B cell (primary cell): ENCODE measurements around the gene PANK3. TPM values are rescaled to one million over a fixed set of nuclear protein-coding genes. Genes with fewer than 3 reads are reported as not detected.

Source experiments
- ATAC-seq: fragments of 200-7000 bp; cut with Tn5 transposase; one replicate; pipeline ENCODE4 v1.10.0; 2021; ENCODE audit warnings: low read depth, mild to moderate bottlenecking, moderate number of reproducible peaks, moderate library complexity
- CTCF ChIA-PET: fragments of 350-600 bp; sonication (Branson Sonifier 250); formaldehyde crosslinking; loops from one replicate; lab custom pipeline; 2021; ENCODE audit warnings: antibody characterized with exemption, inconsistent platforms; lab: Charles Lee
- POLR2A ChIA-PET: fragments of 350-600 bp; sonication (Branson Sonifier 250); formaldehyde crosslinking; loops from one replicate; lab custom pipeline; 2021; ENCODE audit warnings: antibody characterized with exemption; lab: Charles Lee
- DNase-seq: peaks from one replicate; pipeline ENCODE4 v3.0.0; 2013
- H2AFZ ChIP-seq: 2 replicates; pipeline ENCODE4 v1.6.1; 2012; ENCODE audit warnings: mild to moderate bottlenecking, low read depth, low read length; ENCODE audit not compliant: insufficient read depth, poor library complexity, severe bottlenecking
- H3K27ac ChIP-seq, 2 donors: 1 replicate in 1 of 2; 2 replicates in 1 of 2; pipeline ENCODE4 v1.5.1; 2012 to 2013; ENCODE audit warnings: low read length in 2 of 2, mild to moderate bottlenecking in 2 of 2, moderate library complexity in 1 of 2
- H3K27me3 ChIP-seq, 4 experiments: fragments of 200-600 bp in 1 of 4; sonication (generic) in 1 of 4; replicated peaks in 1 of 4; 1 replicate in 2 of 4; 2 replicates in 2 of 4; pipeline versions ENCODE4 v1.6.1 to v1.7.0; 2013 to 2016; ENCODE audit warnings: low read length in 3 of 4, mild to moderate bottlenecking in 2 of 4, mixed read lengths in 1 of 4, moderate library complexity in 1 of 4; ENCODE audit not compliant: insufficient read depth in 4 of 4, control insufficient read depth in 3 of 4; ENCODE audit errors: control extremely low read depth in 1 of 4
- H3K36me3 ChIP-seq, 2 experiments: replicated peaks in 1 of 2; 1 replicate in 1 of 2; 2 replicates in 1 of 2; pipeline versions ENCODE4 v1.6.1 to v1.7.1; 2013; ENCODE audit warnings: low read length in 1 of 2; ENCODE audit not compliant: insufficient read depth in 2 of 2, control insufficient read depth in 1 of 2; ENCODE audit errors: control extremely low read depth in 1 of 2, extremely low read depth in 1 of 2
- H3K4me1 ChIP-seq, 2 donors: fragments of 200-600 bp in 1 of 2; sonication (generic) in 1 of 2; 1 replicate in 1 of 2; 2 replicates in 1 of 2; pipeline versions ENCODE4 v1.5.1 to v1.6.1; 2013 to 2017; ENCODE audit warnings: low read length in 2 of 2; ENCODE audit not compliant: control insufficient read depth in 2 of 2, insufficient read depth in 2 of 2
- H3K4me2 ChIP-seq: replicated peaks from 2 replicates; pipeline ENCODE3; 2012; ENCODE audit warnings: mild to moderate bottlenecking, low read depth, low read length; ENCODE audit not compliant: poor library complexity, severe bottlenecking
- H3K4me3 ChIP-seq, 5 experiments: fragments of 200-600 bp in 1 of 5; sonication (generic) in 1 of 5; 1 replicate in 3 of 5; 2 replicates in 2 of 5; pipeline versions ENCODE4 v1.5.1 to v1.7.0; 2011 to 2016; ENCODE audit warnings: low read length in 4 of 5, mild to moderate bottlenecking in 4 of 5, low read depth in 2 of 5, control low read depth in 1 of 5, moderate library complexity in 1 of 5; ENCODE audit not compliant: insufficient read depth in 1 of 5; ENCODE audit errors: control extremely low read depth in 1 of 5, extremely low read depth in 1 of 5
- H3K79me2 ChIP-seq: fragments of 200-600 bp; sonication (generic); one replicate; pipeline ENCODE4 v1.6.0; 2016; ENCODE audit warnings: low read length; ENCODE audit not compliant: control insufficient read depth, insufficient read depth
- H3K9ac ChIP-seq: fragments of 200-600 bp; sonication (generic); 2 replicates; pipeline ENCODE4 v1.6.1; 2017; ENCODE audit warnings: mild to moderate bottlenecking, low read length, moderate library complexity
- H3K9me3 ChIP-seq, 3 donors: one replicate each; pipeline versions ENCODE4 v1.6.1 to v1.7.1; 2013; ENCODE audit warnings: low read length in 2 of 3; ENCODE audit not compliant: control insufficient read depth in 2 of 3, insufficient read depth in 1 of 3; ENCODE audit errors: control extremely low read depth in 1 of 3
- H4K20me1 ChIP-seq: 2 replicates; pipeline ENCODE4 v1.6.0; 2012; ENCODE audit warnings: mild to moderate bottlenecking, low read length; ENCODE audit not compliant: insufficient read depth, control insufficient read depth, poor library complexity, severe bottlenecking
- H3K27ac Mint-ChIP-seq: one replicate; pipeline ENCODE4 v1.8.0; 2021; ENCODE audit warnings: mixed read lengths
- H3K27me3 Mint-ChIP-seq: one replicate; pipeline ENCODE4 v1.8.0; 2021; ENCODE audit warnings: mixed read lengths
- H3K4me1 Mint-ChIP-seq: one replicate; pipeline ENCODE4 v1.8.0; 2021; ENCODE audit warnings: mixed read lengths
- H3K4me3 Mint-ChIP-seq: one replicate; pipeline ENCODE4 v1.8.0; 2021; ENCODE audit warnings: mixed read lengths
- H3K9me3 Mint-ChIP-seq: one replicate; pipeline ENCODE4 v1.8.0; 2022; ENCODE audit warnings: mixed read lengths; ENCODE audit not compliant: insufficient read depth
- EZH2 ChIP-seq: IDR thresholded peaks from 2 replicates; pipeline ENCODE4 v1.6.1; 2012; ENCODE audit warnings: borderline replicate concordance, low read depth, mild to moderate bottlenecking, moderate library complexity, low read length; ENCODE audit not compliant: insufficient read depth, poor library complexity, severe bottlenecking
- WGBS: methylation state at CpG from one replicate; pipeline ENCODE4 v1.1.5; 2013; ENCODE audit warnings: missing lambda C conversion rate; ENCODE audit not compliant: insufficient coverage; 5-methylcytosine and 5-hydroxymethylcytosine counted together
- intact Hi-C: fragments of 100-400 bp; cut with micrococcal nuclease; formaldehyde crosslinking; loops from one replicate; pipeline ENCODE4 v1.10.0; 2022
- polyA plus RNA-seq: library from polyadenylated mRNA; depleted of rRNA; stranded (reverse); fragments of >200 nt; gene quantifications from 2 replicates; pipeline ENCODE4 v1.2.3, GENCODE V29; 2012
- total RNA-seq, 2 donors: library from RNA; stranded (reverse); fragments of 120-200 nt in 1 of 2; gene quantifications; 1 replicate in 1 of 2; 2 replicates in 1 of 2; pipeline versions ENCODE4 v1.2.3 to v1.2.4, GENCODE V29; 2013 to 2022
- TF ChIP-seq, protein P1 (sequence below): fragments of 200-600 bp; IDR thresholded peaks from one replicate; pipeline ENCODE4 v1.8.0; 2022; ENCODE audit warnings: antibody characterized with exemption, mild to moderate bottlenecking

PANK3 gene
- total and polyA plus RNA-seq, 2 donors (not counting 1 experiment from before 2014, with no cell fraction given) = 6.3 to 61.8 TPM

DNA sequence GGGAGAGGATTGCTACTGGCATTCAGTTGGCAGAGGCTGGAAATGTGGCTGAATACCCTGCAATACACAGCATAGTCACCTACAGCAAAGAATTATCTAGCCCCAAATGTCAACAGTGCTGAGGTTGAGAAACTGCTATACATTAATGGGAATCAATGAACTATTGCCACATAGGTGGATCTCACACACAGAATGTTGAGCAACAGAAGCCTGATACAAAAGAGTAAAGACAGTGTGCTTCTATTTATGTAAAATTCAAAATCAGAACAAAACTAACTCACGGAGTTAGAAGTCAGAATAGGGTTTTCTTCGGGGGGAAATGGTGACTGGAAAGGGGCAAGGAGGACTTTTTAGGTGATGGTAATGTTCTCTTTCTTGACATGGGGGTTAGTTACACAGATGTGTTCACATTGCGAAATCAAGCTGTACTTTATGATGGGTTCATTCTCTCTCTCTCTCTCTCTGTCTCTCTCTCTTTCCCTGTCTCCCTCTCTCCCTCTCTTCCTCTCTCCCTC, 45.7 kb upstream of the PANK3 start:
- no peak for ATAC-seq
- H3K79me2 ChIP-seq = no peaks in the 10 kb centered on the region
- Mint-ChIP-seq H3K27ac (no peak overlapping the region), H3K4me3 (no peak overlapping the region), H3K4me1 (no peaks in the 10 kb centered on the region), H3K27me3 (peaks cover 25% of the 10 kb centered on the region), H3K9me3 (peaks cover under 1% of the 10 kb centered on the region)
- no peak overlapping the region for H3K9ac ChIP-seq
- ChIA-PET CTCF (no interaction called here), POLR2A (no interaction called here)
- no peak overlapping the region for H3K4me3 ChIP-seq
- no CpG with 5 or more reads among the region's 3 CpGs for WGBS
- H2AFZ ChIP-seq = no peak overlapping the region
- H3K9me3 ChIP-seq = no peaks in the 10 kb centered on the region
- no peak overlapping the region for H3K27ac ChIP-seq
- no peaks in the 10 kb centered on the region for H3K36me3 ChIP-seq
- no peak overlapping the region for H3K4me2 ChIP-seq
- peaks cover 0 to 6% (median 0%) of the 10 kb centered on the region in 4 experiments for H3K27me3 ChIP-seq
- DNase-seq = no peak
- TF ChIP-seq EZH2 = no peak
- TF ChIP-seq, protein P1, sequence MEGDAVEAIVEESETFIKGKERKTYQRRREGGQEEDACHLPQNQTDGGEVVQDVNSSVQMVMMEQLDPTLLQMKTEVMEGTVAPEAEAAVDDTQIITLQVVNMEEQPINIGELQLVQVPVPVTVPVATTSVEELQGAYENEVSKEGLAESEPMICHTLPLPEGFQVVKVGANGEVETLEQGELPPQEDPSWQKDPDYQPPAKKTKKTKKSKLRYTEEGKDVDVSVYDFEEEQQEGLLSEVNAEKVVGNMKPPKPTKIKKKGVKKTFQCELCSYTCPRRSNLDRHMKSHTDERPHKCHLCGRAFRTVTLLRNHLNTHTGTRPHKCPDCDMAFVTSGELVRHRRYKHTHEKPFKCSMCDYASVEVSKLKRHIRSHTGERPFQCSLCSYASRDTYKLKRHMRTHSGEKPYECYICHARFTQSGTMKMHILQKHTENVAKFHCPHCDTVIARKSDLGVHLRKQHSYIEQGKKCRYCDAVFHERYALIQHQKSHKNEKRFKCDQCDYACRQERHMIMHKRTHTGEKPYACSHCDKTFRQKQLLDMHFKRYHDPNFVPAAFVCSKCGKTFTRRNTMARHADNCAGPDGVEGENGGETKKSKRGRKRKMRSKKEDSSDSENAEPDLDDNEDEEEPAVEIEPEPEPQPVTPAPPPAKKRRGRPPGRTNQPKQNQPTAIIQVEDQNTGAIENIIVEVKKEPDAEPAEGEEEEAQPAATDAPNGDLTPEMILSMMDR = no peak
- no peaks in the 10 kb centered on the region for H4K20me1 ChIP-seq
- intact Hi-C loops = no loop called here
- H3K4me1 ChIP-seq = no peaks in the 10 kb centered on the region

GRCh38 chr5:168620807-168621206, 41.6 kb upstream of the PANK3 start:
- no peaks in the 10 kb centered on the region for H3K79me2 ChIP-seq
- H3K27ac Mint-ChIP-seq = no peak overlapping the region
- no peaks in the 10 kb centered on the region for H3K27me3 ChIP-seq
- no peak for DNase-seq
- TF ChIP-seq EZH2 = no peak
- H3K4me1 Mint-ChIP-seq = no peaks in the 10 kb centered on the region
- 86% methylated on average over 1 of the region's 1 CpG for WGBS
- peaks cover 2% of the 10 kb centered on the region for H3K9me3 Mint-ChIP-seq
- H3K4me3 ChIP-seq = no peak overlapping the region
- no peak overlapping the region for H3K9ac ChIP-seq
- H4K20me1 ChIP-seq = no peaks in the 10 kb centered on the region
- ChIA-PET POLR2A (no interaction called here), CTCF (no interaction called here)
- H3K27ac ChIP-seq = no peak overlapping the region
- H3K9me3 ChIP-seq = no peaks in the 10 kb centered on the region
- no peak for ATAC-seq
- H3K4me3 Mint-ChIP-seq = no peak overlapping the region
- H3K4me1 ChIP-seq = no peaks in the 10 kb centered on the region
- peaks cover 4% of the 10 kb centered on the region for H3K27me3 Mint-ChIP-seq
- no peak overlapping the region for H3K4me2 ChIP-seq
- intact Hi-C loops = no loop called here
- no peaks in the 10 kb centered on the region for H3K36me3 ChIP-seq
- H2AFZ ChIP-seq = no peak overlapping the region
